ENCODE measurements around the gene NRF1.
"Not testable (repeated sequence)": the region's sequence is repeated elsewhere in the genome, so short reads cannot be mapped to it uniquely, and the experiment has no call there.

The NRF1 gene

GRCh38 chr7:129607471-129608120 lies 3.9 kb upstream of the NRF1 start:
- no peak for DNase-seq (ENCODE audit: low read depth)

- no peak for DNase-seq (ENCODE audit: low read depth)
Observed at GRCh38 chr7:129609666-129610065, 1.9 kb upstream of the NRF1 start.

GRCh38 chr7:129610709-129611245 lies 743 bp upstream of the NRF1 start:
- DNase-seq (ENCODE audit: low read depth) = no peak

GRCh38 chr7:129612112-129613015 lies 844 bp downstream of the NRF1 start:
- DNase-seq (ENCODE audit: low read depth) = no peak

GRCh38 chr7:129613016-129613337 lies 1.5 kb downstream of the NRF1 start:
- DNase-seq (ENCODE audit: low read depth) = no peak

GRCh38 chr7:129615018-129615417 lies 3.5 kb downstream of the NRF1 start:
- DNase-seq (ENCODE audit: low read depth) = no peak

- DNase-seq (ENCODE audit: low read depth) = no peak
Observed at GRCh38 chr7:129616530-129616929, 5.0 kb downstream of the NRF1 start.

GRCh38 chr7:129617178-129617577 lies 5.7 kb downstream of the NRF1 start:
- no peak for DNase-seq (ENCODE audit: low read depth)

- no peak for DNase-seq (ENCODE audit: low read depth)
Observed at GRCh38 chr7:129617652-129618051, 6.1 kb downstream of the NRF1 start.

GRCh38 chr7:129626896-129627295 lies 15.4 kb downstream of the NRF1 start:
- DNase-seq (ENCODE audit: low read depth) = no peak

GRCh38 chr7:129630341-129630740 lies 18.8 kb downstream of the NRF1 start:
- no peak for DNase-seq (ENCODE audit: low read depth)

- DNase-seq (ENCODE audit: low read depth) = no peak
Observed at GRCh38 chr7:129634361-129635034, 23.0 kb downstream of the NRF1 start.

GRCh38 chr7:129635300-129636029 lies 23.9 kb downstream of the NRF1 start:
- peak; percentile 38 for DNase-seq (ENCODE audit: low read depth)

GRCh38 chr7:129636030-129636550 lies 24.6 kb downstream of the NRF1 start:
- not testable (repeated sequence) for DNase-seq (ENCODE audit: low read depth)

GRCh38 chr7:129636641-129637040 lies 25.1 kb downstream of the NRF1 start:
- no peak for DNase-seq (ENCODE audit: low read depth)

- DNase-seq (ENCODE audit: low read depth) = no peak
Observed at GRCh38 chr7:129640400-129640799, 28.9 kb downstream of the NRF1 start.

GRCh38 chr7:129642871-129643549 lies 31.5 kb downstream of the NRF1 start:
- DNase-seq (ENCODE audit: low read depth) = no peak

- no peak for DNase-seq (ENCODE audit: low read depth)
Observed at GRCh38 chr7:129643550-129644170, 32.1 kb downstream of the NRF1 start.

- no peak for DNase-seq (ENCODE audit: low read depth)
Observed at GRCh38 chr7:129644634-129645230, 33.2 kb downstream of the NRF1 start.

- DNase-seq (ENCODE audit: low read depth) = no peak
Observed at GRCh38 chr7:129646369-129647021, 35.0 kb downstream of the NRF1 start.
